Measurements from ENCODE around the gene PRSS16. TPM values are rescaled to one million over a fixed set of nuclear protein-coding genes. Genes with fewer than 3 reads are reported as not detected.
A peak's percentile ranks its signal among the peaks of the same experiment; 100 is the strongest.
"Not testable (repeated sequence)": the region's sequence is repeated elsewhere in the genome, so short reads cannot be mapped to it uniquely, and the experiment has no call there.

PRSS16 gene
- total RNA-seq, 1 donor from 2014 or later, result 1.8 TPM

DNA sequence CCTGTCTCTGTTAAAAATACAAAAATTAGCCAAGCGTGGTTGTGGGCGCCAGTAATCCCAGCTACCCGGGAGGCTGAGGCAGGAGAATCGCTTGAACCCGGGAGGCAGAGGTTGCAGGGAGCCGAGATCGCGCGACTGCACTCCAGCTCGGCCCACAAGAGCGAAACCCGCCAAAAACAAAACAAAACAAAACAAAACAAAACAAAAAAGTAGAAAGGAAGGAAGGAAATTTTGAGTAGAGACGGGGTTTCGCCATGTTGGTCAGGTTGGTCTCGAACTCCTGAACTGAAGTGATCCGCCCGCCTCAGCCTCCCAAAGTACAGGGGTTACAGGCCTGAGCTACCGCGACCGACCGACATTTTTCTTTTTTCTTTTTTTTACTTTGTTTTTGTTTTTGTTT is 30.6 kb upstream of the PRSS16 start:
- H3K9me3 Mint-ChIP-seq (ENCODE audit: low read depth), result peaks cover 5% of the 10 kb centered on the region
- TF ChIP-seq, protein P1, sequence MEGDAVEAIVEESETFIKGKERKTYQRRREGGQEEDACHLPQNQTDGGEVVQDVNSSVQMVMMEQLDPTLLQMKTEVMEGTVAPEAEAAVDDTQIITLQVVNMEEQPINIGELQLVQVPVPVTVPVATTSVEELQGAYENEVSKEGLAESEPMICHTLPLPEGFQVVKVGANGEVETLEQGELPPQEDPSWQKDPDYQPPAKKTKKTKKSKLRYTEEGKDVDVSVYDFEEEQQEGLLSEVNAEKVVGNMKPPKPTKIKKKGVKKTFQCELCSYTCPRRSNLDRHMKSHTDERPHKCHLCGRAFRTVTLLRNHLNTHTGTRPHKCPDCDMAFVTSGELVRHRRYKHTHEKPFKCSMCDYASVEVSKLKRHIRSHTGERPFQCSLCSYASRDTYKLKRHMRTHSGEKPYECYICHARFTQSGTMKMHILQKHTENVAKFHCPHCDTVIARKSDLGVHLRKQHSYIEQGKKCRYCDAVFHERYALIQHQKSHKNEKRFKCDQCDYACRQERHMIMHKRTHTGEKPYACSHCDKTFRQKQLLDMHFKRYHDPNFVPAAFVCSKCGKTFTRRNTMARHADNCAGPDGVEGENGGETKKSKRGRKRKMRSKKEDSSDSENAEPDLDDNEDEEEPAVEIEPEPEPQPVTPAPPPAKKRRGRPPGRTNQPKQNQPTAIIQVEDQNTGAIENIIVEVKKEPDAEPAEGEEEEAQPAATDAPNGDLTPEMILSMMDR (IDR thresholded peaks at IDR 0.05), result no peak
- H3K36me3 Mint-ChIP-seq (ENCODE audit: low read depth), result no peaks in the 10 kb centered on the region
- H3K4me3 Mint-ChIP-seq (ENCODE audit: unreplicated experiment), result no peak overlapping the region
- no peak for DNase-seq (ENCODE audit: low spot score)
- H3K4me1 Mint-ChIP-seq (ENCODE audit: low read depth), result peaks cover 14% of the 10 kb centered on the region
- H3K27me3 Mint-ChIP-seq (ENCODE audit: low read depth), result peaks cover 8% of the 10 kb centered on the region
- H3K27ac Mint-ChIP-seq (ENCODE audit: unreplicated experiment), result no peak overlapping the region

DNA sequence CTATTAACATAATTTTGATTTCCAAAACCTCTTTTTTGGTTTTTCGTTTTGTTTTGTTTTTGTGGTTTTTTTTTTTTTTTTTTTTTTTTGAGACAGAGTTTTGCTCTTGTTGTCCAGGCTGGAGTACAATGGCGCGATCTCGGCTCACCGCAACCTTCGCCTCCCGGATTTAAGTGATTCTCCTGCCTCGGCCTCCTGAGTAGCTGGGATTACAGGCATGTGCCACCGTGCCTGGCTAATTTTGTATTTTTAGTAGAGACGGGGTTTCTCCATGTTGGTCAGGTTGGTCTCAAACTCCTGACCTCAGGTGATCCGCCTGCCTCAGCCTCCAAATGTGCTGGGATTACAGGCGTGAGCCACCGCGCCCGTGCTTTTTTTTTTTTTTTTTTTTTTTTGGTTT is 24.5 kb upstream of the PRSS16 start:
- not testable (repeated sequence) for H3K4me3 Mint-ChIP-seq (ENCODE audit: unreplicated experiment); DNase-seq (ENCODE audit: low spot score); H3K27ac Mint-ChIP-seq (ENCODE audit: unreplicated experiment); H3K4me1 Mint-ChIP-seq (ENCODE audit: low read depth); H3K36me3 Mint-ChIP-seq (ENCODE audit: low read depth); H3K9me3 Mint-ChIP-seq (ENCODE audit: low read depth)
- peaks cover 20% of the 10 kb centered on the region for H3K27me3 Mint-ChIP-seq (ENCODE audit: low read depth)

DNA sequence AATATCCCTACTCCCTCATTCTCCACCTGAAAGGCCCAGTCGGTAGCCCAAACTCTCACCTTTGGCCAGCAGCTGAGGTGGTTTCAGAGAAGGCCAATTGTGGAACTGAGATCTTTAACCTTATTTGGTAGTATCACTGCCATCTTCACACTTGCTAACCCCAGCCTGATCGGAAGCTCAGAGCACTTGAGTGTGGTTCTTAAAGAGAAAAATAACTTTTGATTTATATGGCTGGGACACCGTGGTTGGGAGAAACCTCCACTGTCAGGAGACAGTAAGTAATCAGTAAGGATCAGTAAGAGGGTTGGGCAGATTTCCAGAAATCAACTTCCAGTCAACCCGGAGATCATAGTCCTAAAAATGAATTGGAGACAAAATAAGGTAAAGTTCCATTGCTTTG is 22.8 kb upstream of the PRSS16 start:
- no peaks in the 10 kb centered on the region for H3K4me1 Mint-ChIP-seq (ENCODE audit: low read depth)
- TF ChIP-seq, protein P1 (IDR thresholded peaks at IDR 0.05), result no peak
- no peak overlapping the region for H3K27ac Mint-ChIP-seq (ENCODE audit: unreplicated experiment)
- peaks cover 20% of the 10 kb centered on the region for H3K27me3 Mint-ChIP-seq (ENCODE audit: low read depth)
- no peaks in the 10 kb centered on the region for H3K9me3 Mint-ChIP-seq (ENCODE audit: low read depth)
- no peak overlapping the region for H3K4me3 Mint-ChIP-seq (ENCODE audit: unreplicated experiment)
- no peak for DNase-seq (ENCODE audit: low spot score)
- no peaks in the 10 kb centered on the region for H3K36me3 Mint-ChIP-seq (ENCODE audit: low read depth)

DNA sequence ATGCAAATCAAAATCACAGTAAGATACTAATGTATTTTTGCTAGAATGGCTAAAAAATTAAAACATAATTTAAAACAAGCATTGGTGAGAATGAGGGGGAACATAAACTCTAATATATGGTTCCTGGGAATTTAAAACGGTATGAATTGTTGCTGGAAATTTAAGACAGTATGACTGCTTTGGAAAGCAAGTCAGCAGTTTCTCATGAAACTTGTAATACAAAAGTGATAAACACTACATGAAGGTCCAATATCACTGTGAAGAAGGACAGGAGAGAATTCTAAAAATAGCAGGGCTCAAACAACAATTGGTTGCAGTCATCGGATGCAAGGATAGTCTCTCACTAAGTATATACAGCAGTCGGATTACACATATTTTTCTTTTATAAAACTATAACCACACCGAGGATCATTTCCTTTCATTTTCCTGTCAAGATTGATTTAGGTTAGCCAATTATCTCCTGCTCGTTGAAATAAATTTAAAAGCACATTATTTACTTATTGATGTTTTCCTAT is 18.5 kb upstream of the PRSS16 start:
- no peak overlapping the region for H3K4me3 Mint-ChIP-seq (ENCODE audit: unreplicated experiment)
- H3K4me1 Mint-ChIP-seq (ENCODE audit: low read depth), result peaks cover 11% of the 10 kb centered on the region
- TF ChIP-seq, protein P1 (IDR thresholded peaks at IDR 0.05), result no peak
- H3K36me3 Mint-ChIP-seq (ENCODE audit: low read depth), result no peaks in the 10 kb centered on the region
- H3K27ac Mint-ChIP-seq (ENCODE audit: unreplicated experiment), result no peak overlapping the region
- no peak for DNase-seq (ENCODE audit: low spot score)
- peaks cover 24% of the 10 kb centered on the region for H3K27me3 Mint-ChIP-seq (ENCODE audit: low read depth)
- H3K9me3 Mint-ChIP-seq (ENCODE audit: low read depth), result no peaks in the 10 kb centered on the region

DNA sequence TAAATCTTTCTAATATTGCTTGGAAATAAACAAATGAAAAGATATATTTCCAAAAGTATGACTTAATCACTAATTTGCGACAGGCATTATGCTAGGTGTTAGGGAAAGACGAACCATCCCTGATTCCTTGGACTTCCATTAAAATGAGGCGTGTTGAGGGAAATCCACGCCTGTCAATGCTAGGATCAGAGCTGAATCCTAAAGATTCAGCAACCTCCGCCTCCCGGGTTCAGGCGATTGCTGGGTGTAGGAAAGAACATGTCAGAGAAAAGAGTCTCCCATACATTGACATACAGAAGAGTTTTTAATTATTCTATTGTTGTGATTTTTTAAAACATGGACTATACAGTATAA is 16.8 kb upstream of the PRSS16 start:
- Mint-ChIP-seq H3K27me3 (ENCODE audit: low read depth) (peaks cover 26% of the 10 kb centered on the region), H3K4me1 (ENCODE audit: low read depth) (peaks cover 17% of the 10 kb centered on the region), H3K4me3 (ENCODE audit: unreplicated experiment) (peak overlapping the region; percentile 53), H3K9me3 (ENCODE audit: low read depth) (no peaks in the 10 kb centered on the region), H3K27ac (ENCODE audit: unreplicated experiment) (no peak overlapping the region), H3K36me3 (ENCODE audit: low read depth) (no peaks in the 10 kb centered on the region)
- DNase-seq (ENCODE audit: low spot score), result no peak
- TF ChIP-seq, protein P1 (IDR thresholded peaks at IDR 0.05), result no peak

DNA sequence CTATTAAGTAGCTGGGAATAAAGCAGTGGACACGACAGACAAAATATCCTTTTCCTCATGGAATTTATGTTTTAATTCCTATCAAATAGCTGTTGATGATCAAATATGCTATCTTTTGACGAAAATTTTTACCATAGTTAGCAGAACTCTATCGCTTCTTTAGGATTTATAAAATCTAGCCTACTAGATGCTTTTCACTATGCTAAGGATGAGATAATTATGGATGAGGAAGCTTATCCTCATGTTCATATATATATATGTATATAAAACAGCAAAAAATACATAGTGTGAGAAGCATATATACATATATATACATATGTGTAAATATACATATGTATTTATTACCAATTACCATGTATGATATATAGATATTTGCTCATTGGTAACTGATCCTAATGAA is 12.9 kb upstream of the PRSS16 start:
- Mint-ChIP-seq H3K27ac (ENCODE audit: unreplicated experiment) (no peak overlapping the region), H3K4me1 (ENCODE audit: low read depth) (peaks cover 38% of the 10 kb centered on the region), H3K9me3 (ENCODE audit: low read depth) (no peaks in the 10 kb centered on the region), H3K36me3 (ENCODE audit: low read depth) (no peaks in the 10 kb centered on the region), H3K27me3 (ENCODE audit: low read depth) (peaks cover 30% of the 10 kb centered on the region), H3K4me3 (ENCODE audit: unreplicated experiment) (peak overlapping the region; percentile 72)
- TF ChIP-seq, protein P1 (IDR thresholded peaks at IDR 0.05), result no peak
- DNase-seq (ENCODE audit: low spot score), result no peak
